Dendritic cell treated with granulocyte-macrophage colony-stimulating factor and Interleukin-4, amounts not matched to agents 40 ng/mL and 50 ng/mL, for 4 days (primary cell): ENCODE results near the gene IFITM5.
"Not testable (repeated sequence)": the region's sequence is repeated elsewhere in the genome, so short reads cannot be mapped to it uniquely, and the experiment has no call there.

Source experiments
- H3K27ac Mint-ChIP-seq: one replicate; pipeline ENCODE4 v1.8.0; 2022; ENCODE audit warnings: mild to moderate bottlenecking, mixed read lengths
- H3K27me3 Mint-ChIP-seq: one replicate; pipeline ENCODE4 v1.8.0; 2022; ENCODE audit warnings: mild to moderate bottlenecking, mixed read lengths
- H3K36me3 Mint-ChIP-seq: one replicate; pipeline ENCODE4 v1.8.0; 2022; ENCODE audit warnings: low read depth, mixed read lengths
- H3K4me1 Mint-ChIP-seq: one replicate; pipeline ENCODE4 v1.8.0; 2022; ENCODE audit warnings: low read depth, mixed read lengths
- H3K4me3 Mint-ChIP-seq: one replicate; pipeline ENCODE4 v1.8.0; 2022; ENCODE audit warnings: mild to moderate bottlenecking, moderate library complexity, mixed read lengths
- H3K9me3 Mint-ChIP-seq: one replicate; pipeline ENCODE4 v1.8.0; 2022; ENCODE audit warnings: mixed read lengths
- intact Hi-C: fragments of 100-400 bp; cut with micrococcal nuclease; formaldehyde crosslinking; loops from one replicate; pipeline ENCODE4 v1.15.0; 2022

Gene IFITM5

DNA sequence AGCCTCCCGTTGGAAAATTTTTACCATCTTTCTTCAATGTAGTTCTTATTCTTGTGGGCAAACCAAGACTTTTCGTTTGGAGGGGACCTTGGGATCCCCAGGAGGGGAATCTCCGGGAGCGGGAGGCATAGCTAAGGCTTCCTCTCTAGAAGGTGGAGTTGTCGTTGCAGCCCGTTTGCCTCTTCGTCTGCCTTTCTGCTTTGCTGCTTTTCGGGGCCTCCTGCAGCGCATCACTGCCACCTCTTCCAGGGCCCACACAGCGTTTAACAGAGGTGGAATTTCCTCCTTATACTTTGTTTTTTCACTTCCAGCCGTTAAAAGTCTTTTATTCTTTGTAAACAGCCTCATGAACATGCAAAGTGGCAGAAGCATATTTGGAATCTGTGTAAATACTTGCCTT is 24.8 kb upstream of the IFITM5 start:
- Mint-ChIP-seq H3K36me3 (peaks cover 9% of the 10 kb centered on the region), H3K9me3 (no peaks in the 10 kb centered on the region), H3K4me1 (peaks cover 52% of the 10 kb centered on the region), H3K27me3 (peaks cover 18% of the 10 kb centered on the region), H3K4me3 (no peak overlapping the region), H3K27ac (no peak overlapping the region)
- intact Hi-C loops = no loop called here

DNA sequence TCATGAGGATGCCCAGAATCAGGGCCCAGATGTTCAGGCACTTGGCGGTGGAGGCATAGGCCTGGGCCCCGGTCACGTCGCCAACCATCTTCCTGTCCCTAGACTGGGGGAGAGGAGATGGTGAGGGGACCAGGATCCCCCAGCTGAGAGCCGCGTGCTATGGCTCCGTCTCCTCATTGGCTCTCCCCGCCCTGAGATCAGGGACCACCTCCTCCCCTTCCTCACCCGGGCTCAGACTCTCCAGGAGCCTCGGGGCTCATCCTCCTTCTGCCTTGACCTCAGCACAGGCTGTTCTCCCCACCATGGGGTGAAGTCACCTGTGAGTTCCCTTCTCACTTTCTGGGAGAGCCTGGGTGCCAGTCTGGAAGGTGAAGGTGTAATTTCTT is 20.6 kb upstream of the IFITM5 start:
- intact Hi-C loops, H3K36me3 Mint-ChIP-seq, H3K9me3 Mint-ChIP-seq: not testable (repeated sequence)
- peaks cover 24% of the 10 kb centered on the region for H3K4me1 Mint-ChIP-seq
- H3K27ac Mint-ChIP-seq = peak overlapping the region; percentile 79
- peaks cover 48% of the 10 kb centered on the region for H3K27me3 Mint-ChIP-seq
- H3K4me3 Mint-ChIP-seq = peak overlapping the region; percentile 90

DNA sequence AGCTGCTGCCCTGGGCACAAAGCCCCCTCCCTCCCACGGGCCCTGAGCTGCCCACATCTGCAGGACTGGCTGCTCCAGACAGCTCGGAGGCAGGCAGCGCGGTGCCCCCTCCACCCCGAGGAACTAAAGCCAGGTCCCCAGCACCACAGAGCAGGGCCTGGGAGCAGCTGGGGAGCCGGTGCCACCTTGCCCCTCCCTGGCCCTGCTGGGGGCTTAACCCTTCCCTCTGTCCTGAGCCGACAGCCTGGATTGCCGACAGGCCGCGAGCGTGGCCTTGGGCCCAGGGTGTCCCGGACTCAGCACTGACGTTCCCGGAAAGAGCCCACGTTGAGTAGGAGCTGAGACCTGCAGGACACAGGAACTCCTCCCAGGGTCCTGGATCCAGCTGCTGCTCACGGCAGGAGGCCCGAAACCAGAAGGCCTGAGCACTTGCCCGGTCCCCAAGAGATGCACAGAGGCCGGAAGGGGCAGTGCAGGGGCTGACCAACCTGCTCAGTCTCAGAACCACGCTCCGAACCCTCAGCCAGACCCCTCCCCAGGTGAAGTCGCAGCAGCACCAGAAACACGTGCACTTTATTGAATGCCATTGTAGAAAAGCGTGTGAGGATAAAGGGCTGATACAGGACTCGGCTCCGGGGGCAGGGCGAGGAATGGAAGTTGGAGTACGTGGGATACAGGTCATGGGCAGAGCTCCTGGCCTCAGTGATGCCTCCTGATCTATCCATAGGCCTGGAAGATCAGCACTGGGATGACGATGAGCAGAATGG is 20.0 kb upstream of the IFITM5 start:
- H3K36me3 Mint-ChIP-seq, intact Hi-C loops, H3K9me3 Mint-ChIP-seq: not testable (repeated sequence)
- Mint-ChIP-seq H3K4me3 (peak overlapping the region; percentile 90), H3K4me1 (peaks cover 23% of the 10 kb centered on the region), H3K27me3 (peaks cover 51% of the 10 kb centered on the region), H3K27ac (peak overlapping the region; percentile 79)

DNA sequence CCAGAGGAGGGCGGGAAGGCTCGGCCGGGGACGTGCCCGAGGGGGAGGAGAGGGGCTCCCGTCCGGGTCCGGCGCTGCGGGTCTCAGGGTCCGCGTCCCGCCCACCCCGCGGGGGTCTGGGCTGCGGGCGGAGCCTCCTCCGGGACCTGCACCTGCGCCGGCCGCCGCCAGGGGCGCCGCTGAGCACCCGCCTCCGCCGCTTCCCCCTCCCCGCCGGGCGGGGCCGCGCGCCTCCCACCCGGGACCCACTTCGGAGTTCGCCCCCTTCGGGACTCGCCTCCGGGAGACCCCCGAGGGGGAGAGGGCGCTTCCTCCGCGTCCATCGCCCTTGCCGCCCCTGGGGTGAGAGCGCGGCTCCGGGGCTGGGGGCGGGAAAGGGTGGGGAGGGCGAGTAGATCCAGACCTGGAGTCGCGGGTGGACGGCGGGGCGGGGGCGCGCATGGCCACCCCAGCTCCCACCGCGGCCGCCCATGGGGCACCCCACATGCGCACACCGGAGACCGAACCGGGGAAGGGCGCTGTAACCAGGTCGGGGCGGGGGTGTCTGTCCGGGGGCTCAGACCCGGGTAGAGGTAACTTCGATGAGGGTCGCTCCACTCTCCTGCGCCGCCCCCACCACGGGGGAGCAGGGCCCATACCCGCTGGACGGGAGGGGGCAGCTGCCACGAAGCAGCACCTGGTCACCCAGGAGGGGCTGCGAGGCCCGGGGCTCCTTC is 19.2 kb upstream of the IFITM5 start:
- H3K4me3 Mint-ChIP-seq = peak overlapping the region; percentile 69
- intact Hi-C loops, H3K27ac Mint-ChIP-seq, H3K9me3 Mint-ChIP-seq, H3K36me3 Mint-ChIP-seq: not testable (repeated sequence)
- H3K4me1 Mint-ChIP-seq = peaks cover 30% of the 10 kb centered on the region
- peaks cover 53% of the 10 kb centered on the region for H3K27me3 Mint-ChIP-seq

DNA sequence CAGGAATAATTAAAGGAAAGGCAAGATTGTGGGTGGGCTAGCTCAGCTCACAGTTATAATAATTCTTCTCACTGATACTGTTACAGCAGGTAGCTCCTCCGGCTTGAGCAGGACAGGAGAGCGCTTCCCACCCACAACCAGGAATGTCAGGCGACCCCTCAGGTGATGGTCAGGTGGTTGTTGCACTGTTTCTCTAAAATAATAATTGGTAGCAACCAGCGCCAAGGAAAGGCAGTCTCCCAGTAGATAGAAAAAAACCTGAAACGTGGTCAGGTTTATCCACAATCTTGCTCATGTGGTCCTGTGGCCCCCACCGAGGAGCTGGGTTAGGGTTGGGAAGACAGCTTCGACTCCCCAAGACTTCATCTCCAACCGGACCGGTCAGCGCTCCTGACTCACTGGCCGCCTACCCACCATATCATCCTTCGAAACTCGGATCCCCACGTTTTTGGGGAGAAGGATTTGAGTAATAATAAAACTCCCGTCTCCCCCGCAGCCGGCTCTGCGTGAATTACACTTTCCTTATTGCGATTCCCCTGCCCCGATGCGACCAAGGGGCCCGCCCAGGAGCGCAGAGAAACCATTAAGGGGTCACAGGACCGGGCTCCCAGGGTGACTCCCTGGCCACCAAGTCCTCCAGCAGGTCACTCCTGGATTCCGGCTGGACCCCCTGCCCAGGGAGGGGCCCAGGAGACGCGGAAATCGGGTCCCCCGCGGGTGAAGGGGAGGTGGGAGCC is 18.5 kb upstream of the IFITM5 start:
- peaks cover 37% of the 10 kb centered on the region for H3K4me1 Mint-ChIP-seq
- intact Hi-C loops, H3K9me3 Mint-ChIP-seq, H3K36me3 Mint-ChIP-seq, H3K27ac Mint-ChIP-seq, H3K4me3 Mint-ChIP-seq: not testable (repeated sequence)
- H3K27me3 Mint-ChIP-seq = peaks cover 58% of the 10 kb centered on the region

DNA sequence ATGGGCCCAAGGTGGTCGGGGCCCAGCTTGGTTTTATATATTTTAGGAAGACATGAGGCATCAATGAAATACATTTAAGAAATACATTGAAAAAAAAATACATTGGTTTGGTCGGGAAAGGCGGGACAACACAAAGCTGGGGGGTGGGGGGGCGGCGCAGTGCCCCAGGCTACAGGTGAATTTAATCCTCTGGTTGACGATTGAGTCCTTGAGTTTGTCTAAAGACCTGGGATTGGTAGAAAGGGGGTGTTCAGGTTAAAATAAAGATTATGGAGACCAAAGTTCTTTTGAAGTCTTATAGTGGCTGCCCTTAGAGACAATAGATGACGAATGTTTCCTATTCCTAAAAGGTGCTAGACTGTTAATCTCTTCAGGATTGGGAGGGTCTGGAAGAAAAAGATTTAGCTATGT is 17.6 kb upstream of the IFITM5 start:
- intact Hi-C loops = no loop called here
- no peak overlapping the region for H3K4me3 Mint-ChIP-seq
- peaks cover 64% of the 10 kb centered on the region for H3K27me3 Mint-ChIP-seq
- H3K36me3 Mint-ChIP-seq = peaks cover 9% of the 10 kb centered on the region
- H3K4me1 Mint-ChIP-seq = peaks cover 41% of the 10 kb centered on the region
- no peak overlapping the region for H3K27ac Mint-ChIP-seq
- no peaks in the 10 kb centered on the region for H3K9me3 Mint-ChIP-seq

DNA sequence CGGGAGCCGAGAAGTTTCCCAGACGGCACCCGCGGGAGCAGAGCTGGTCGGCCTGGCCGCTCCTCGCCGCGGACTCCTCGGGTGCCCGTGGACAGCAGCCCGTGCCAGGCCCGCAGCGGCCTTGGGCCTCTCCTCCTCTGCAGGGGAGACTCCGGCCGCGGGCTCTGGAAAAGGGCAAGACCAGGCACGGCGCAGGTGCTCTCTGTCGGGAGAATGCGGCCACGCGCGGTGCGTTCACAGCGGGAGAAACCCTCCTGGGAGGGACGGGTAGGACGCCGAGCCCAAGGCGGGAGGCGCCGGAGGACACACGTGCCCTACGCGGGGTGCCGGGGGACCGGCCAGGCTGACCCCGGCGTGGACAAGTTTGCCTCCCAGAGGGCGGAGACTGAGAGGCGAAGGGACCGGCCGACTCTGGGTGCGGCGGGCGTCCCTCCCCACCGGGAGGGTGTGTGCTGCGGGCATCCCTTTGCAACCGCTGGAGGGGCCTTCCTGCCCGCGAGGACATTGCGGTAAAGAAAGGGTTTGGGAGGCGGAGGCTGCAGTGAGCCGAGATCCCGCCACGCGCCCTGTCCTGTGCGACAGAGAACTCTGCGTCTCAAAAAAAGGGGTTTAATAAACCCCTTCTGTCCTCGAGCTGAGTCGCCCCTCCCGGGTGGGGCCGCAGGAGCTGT is 16.8 kb upstream of the IFITM5 start:
- Mint-ChIP-seq H3K36me3 (peaks cover 9% of the 10 kb centered on the region), H3K27ac (no peak overlapping the region), H3K4me1 (peaks cover 45% of the 10 kb centered on the region), H3K27me3 (peaks cover 68% of the 10 kb centered on the region), H3K9me3 (no peaks in the 10 kb centered on the region), H3K4me3 (no peak overlapping the region)
- intact Hi-C loops = no loop called here

DNA sequence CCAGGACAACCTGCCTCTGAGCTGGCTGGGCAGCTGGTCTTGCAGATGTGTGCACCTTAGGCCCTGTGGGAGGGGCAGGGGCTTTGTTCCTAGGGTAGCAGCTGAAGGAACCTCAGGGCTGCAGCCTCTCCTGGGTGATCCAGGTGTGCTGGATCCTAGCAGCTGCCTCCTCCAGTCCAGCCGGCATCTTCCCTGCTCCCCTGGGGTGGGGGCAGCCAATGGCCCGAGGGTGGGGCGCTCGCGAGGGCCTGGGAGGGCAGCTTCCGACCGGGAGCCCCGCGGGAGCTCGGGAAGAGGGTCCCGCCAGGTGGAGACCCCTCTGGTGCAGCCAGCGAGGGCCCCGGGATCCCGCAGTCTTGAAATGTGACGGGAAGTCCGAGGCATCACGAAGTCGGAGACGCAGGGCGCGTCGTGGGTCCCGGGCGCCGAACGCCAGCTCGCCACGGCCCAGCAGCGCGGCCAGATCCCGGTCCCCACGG is 16.2 kb upstream of the IFITM5 start:
- H3K4me1 Mint-ChIP-seq = peaks cover 38% of the 10 kb centered on the region
- intact Hi-C loops = no loop called here

DNA sequence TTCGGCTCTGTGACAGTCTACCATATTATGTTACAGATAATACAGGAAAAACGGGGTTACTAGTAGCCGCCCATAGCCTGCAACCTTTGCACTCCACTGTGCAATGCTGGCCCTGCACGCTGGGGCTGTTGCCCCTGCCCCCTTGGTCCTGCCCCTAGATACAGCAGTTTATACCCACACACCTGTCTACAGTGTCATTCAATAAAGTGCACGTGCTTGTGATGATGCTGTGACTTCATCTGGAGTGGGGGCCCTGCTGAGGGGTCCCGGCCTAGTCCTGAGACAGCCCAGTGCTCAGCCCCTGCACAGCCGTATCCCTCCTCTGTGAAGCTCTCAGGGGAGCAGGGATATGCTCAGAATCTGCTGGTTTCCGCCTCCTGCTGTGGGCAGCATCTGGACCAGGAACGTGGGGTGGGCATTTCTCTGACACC is 15.7 kb upstream of the IFITM5 start:
- H3K36me3 Mint-ChIP-seq = peaks cover 1% of the 10 kb centered on the region
- intact Hi-C loops = no loop called here
- peaks cover 34% of the 10 kb centered on the region for H3K4me1 Mint-ChIP-seq
- no peak overlapping the region for H3K27ac Mint-ChIP-seq
- no peaks in the 10 kb centered on the region for H3K9me3 Mint-ChIP-seq
- no peak overlapping the region for H3K4me3 Mint-ChIP-seq
- H3K27me3 Mint-ChIP-seq = peaks cover 62% of the 10 kb centered on the region

More for the DNA sequence above, 16.2 kb upstream of the IFITM5 start:
- Mint-ChIP-seq H3K9me3 (no peaks in the 10 kb centered on the region), H3K27me3 (peaks cover 67% of the 10 kb centered on the region), H3K36me3 (peaks cover 6% of the 10 kb centered on the region), H3K27ac (no peak overlapping the region), H3K4me3 (no peak overlapping the region)

DNA sequence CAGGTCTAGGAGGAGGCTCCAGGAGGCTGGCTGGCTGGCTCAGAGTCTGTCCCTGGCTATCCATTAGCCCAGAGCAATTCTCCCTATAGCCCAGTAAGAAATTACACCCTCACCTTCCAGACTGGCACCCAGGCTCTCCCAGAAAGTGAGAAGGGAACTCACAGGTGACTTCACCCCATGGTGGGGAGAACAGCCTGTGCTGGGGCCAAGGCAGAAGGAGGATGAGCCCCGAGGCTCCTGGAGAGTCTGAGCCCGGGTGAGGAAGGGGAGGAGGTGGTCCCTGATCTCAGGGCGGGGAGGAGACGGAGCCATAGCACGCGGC is 15.2 kb upstream of the IFITM5 start:
- not testable (repeated sequence) for H3K4me3 Mint-ChIP-seq, H3K27ac Mint-ChIP-seq, H3K36me3 Mint-ChIP-seq, H3K9me3 Mint-ChIP-seq
- H3K27me3 Mint-ChIP-seq = peaks cover 57% of the 10 kb centered on the region
- intact Hi-C loops = loop anchor here (5.0 kb wide), 1 partner anchor 38 kb away; no protein-coding TSS in a partner anchor
- peaks cover 32% of the 10 kb centered on the region for H3K4me1 Mint-ChIP-seq

DNA sequence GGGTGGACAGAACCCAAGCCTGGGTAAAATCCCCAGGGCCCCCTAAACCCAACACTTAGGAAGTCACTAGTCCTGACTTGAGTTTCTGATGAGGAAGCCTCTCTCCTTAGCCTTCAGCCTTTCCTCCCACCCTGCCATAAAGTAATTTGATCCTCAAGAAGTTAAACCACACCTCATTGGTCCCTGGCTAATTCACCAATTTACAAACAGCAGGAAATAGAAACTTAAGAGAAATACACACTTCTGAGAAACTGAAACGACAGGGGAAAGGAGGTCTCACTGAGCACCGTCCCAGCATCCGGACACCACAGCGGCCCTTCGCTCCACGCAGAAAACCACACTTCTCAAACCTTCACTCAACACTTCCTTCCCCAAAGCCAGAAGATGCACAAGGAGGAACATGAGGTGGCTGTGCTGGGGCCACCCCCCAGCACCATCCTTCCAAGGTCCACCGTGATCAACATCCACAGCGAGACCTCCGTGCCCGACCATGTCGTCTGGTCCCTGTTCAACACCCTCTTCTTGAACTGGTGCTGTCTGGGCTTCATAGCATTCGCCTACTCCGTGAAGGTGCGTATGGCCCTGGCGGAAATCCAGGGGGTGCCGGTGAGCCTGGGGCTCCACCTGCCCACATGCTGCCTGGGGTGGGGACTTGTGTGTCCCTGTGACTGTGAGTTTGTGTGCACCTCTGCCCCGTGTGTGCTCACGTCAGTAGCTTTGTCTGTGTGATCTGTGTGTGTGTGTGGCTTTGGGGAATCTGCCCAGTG is 14.6 kb upstream of the IFITM5 start, which contains the start of gene IFITM1:
Gene IFITM1 (plus strand): TSS at position 254 of the 767 bp plus-strand sequence. CDS start 131 bp downstream, at position 385.
- Mint-ChIP-seq H3K36me3 (no peaks in the 10 kb centered on the region), H3K4me3 (no peak within 1 kb of the TSS), H3K27ac (no peak within 1 kb of the TSS), H3K27me3 (peaks cover 58% of the 10 kb centered on the region), H3K4me1 (peaks cover 35% of the 10 kb centered on the region), H3K9me3 (no peaks in the 10 kb centered on the region)
- intact Hi-C loops = loop anchor here (5.0 kb wide), 1 partner anchor 38 kb away; no protein-coding TSS in a partner anchor

DNA sequence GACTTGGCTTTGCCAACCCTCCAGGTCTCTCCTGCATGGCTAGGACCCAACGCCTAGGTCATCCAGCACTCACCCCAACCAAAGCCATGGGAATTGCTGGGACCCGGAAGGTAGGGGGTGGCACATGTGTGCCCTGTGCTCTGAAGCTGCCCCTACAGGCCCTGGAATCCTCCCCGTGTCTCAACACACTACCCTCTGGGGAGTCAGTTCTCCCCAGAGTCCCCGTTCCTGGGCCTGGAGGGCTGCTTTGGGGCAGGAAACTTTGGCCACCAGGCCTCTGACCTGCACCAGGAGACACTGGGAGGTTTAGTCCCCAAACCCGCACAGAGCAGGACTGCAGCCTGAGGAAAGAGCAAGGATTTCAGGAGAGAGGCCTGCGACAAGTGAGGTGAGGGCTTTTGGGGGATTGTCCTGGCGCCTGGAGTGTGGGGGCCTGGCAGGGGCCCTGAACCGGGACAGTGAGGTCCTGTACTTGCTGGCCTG is 14.0 kb upstream of the IFITM5 start:
- intact Hi-C loops = loop anchor here (5.0 kb wide), 1 partner anchor 39 kb away; no protein-coding TSS in a partner anchor
- Mint-ChIP-seq H3K9me3 (no peaks in the 10 kb centered on the region), H3K27me3 (peaks cover 61% of the 10 kb centered on the region), H3K36me3 (peaks cover 3% of the 10 kb centered on the region), H3K4me3 (no peak overlapping the region), H3K27ac (no peak overlapping the region), H3K4me1 (peaks cover 42% of the 10 kb centered on the region)
